IPS-18c (cell line): ENCODE measurements around the gene PEPD.

Source experiments
- H3K4me3 ChIP-seq: 2 replicates; pipeline ENCODE4 v1.7.0; 2013; ENCODE audit warnings: low read depth, mild to moderate bottlenecking, low read length, moderate library complexity; ENCODE audit not compliant: insufficient read depth
- H3K9me3 ChIP-seq: one replicate; pipeline ENCODE4 v1.6.1; 2013; ENCODE audit warnings: mild to moderate bottlenecking, low read length, moderate library complexity; ENCODE audit not compliant: control insufficient read depth, insufficient read depth

The PEPD gene

DNA sequence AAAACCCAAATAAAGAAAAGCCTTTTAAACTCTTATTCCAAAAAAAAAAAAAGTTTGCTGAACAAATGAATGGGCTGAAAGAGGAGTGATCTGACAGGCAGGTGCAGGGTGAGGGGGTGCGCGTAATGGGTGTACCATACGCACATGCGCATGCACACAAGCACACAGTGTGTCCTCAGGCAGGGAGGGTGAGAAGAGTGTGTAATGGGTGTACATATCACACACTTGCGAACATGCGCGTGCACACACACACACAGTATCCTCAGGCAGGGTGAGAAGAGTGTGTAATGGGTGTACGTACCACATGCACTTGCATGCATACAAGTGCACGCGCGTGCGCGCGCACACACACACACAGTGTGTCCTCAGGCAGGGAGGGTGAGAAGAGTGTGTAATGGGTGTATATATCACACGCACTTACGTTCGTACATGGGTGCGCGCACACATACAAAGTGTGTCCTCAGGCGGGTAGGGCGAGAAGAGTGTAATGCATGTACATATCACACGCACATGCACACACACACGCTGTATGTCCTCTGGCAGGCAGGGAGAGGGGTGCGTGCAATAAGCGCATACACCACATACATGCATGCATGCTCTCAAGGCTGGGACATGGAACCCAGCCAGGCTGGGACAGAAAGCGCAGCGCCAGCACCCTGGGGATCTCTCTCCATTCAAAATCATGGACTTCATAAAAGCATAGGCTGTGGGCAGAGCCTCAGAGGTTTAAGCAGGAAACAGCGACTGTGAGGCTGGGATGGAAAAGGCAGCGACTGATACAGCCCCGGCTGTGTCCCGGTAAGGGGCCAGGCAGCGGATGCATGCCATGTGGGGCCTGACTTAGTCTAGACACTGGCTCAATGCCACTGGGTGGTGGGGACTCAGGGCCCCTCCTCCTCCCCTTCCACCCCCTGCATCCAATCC is 77.7 kb downstream of the PEPD start:
- Histone ChIP-seq H3K4me3 (no peak overlapping the region), H3K9me3 (no peaks in the 10 kb centered on the region)

DNA sequence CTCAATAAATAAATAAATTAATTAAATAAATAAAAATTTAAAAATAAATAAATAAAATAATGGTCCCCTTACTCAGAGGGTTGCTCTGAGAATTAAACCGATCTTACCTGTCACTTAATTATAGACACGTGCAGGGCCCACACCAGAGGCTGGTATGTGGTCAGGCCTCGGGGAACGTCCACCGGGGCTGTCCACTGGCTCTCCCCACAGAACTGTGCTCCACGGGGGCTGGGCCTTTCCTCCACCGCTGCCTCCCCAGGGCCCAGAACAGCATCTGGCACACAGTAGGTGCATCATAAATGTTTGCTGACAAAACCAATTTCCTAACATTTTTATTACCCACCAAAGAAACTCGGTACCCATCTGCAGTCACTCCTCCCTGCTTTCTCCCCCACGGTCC is 78.9 kb downstream of the PEPD start:
- Histone ChIP-seq H3K9me3 (no peaks in the 10 kb centered on the region), H3K4me3 (no peak overlapping the region)

DNA sequence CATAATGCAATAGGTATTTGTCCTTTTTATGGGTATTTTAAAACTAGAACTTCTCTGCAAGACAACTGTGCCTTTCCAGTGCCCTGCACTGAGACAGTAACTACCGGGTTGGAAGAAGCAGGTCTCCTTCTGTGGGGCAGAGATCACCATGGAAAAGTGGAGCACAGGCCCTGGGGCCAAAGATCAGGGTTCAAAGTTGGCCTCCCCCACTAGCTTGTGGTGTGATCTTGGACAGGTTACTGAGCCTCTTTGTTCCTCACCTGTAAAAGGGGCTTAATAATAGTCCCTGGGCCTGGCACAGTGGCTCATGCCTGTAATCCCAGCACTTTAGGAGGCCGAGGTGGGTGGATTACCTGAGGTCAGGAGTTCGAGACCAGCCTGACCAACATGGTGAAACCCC is 79.8 kb downstream of the PEPD start:
- no peak overlapping the region for H3K4me3 ChIP-seq

GRCh38 chr19:33441277-33441699 is 80.3 kb downstream of the PEPD start:
- H3K9me3 ChIP-seq: no peaks in the 10 kb centered on the region
- H3K4me3 ChIP-seq: no peak overlapping the region

More for the DNA sequence above, 79.8 kb downstream of the PEPD start:
- H3K9me3 ChIP-seq: no peaks in the 10 kb centered on the region

DNA sequence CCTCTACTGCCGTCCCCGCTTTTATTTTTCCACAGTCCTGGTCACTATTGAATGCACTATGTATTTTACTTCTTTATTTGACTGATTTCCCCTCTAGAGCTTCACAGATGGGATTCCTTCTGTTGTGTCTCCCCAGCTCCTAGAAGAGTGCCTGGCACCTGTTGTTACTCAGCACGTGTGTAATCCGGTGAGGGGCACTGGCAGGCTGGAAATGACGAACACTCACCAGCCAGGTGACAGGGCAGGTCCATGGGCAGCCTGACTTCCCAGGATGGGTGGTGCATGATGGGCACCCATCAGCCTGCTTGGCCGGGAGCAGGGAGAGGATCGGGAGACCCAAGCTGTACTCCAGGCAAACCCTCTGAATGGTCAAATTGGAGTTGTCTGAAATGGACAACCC is 80.9 kb downstream of the PEPD start:
- H3K9me3 ChIP-seq: no peaks in the 10 kb centered on the region
- no peak overlapping the region for H3K4me3 ChIP-seq

GRCh38 chr19:33440241-33440640 is 81.3 kb downstream of the PEPD start:
- Histone ChIP-seq H3K9me3 (no peaks in the 10 kb centered on the region), H3K4me3 (no peak overlapping the region)

GRCh38 chr19:33438987-33439781 is 82.4 kb downstream of the PEPD start:
- no peak overlapping the region for H3K4me3 ChIP-seq
- H3K9me3 ChIP-seq: no peaks in the 10 kb centered on the region

DNA sequence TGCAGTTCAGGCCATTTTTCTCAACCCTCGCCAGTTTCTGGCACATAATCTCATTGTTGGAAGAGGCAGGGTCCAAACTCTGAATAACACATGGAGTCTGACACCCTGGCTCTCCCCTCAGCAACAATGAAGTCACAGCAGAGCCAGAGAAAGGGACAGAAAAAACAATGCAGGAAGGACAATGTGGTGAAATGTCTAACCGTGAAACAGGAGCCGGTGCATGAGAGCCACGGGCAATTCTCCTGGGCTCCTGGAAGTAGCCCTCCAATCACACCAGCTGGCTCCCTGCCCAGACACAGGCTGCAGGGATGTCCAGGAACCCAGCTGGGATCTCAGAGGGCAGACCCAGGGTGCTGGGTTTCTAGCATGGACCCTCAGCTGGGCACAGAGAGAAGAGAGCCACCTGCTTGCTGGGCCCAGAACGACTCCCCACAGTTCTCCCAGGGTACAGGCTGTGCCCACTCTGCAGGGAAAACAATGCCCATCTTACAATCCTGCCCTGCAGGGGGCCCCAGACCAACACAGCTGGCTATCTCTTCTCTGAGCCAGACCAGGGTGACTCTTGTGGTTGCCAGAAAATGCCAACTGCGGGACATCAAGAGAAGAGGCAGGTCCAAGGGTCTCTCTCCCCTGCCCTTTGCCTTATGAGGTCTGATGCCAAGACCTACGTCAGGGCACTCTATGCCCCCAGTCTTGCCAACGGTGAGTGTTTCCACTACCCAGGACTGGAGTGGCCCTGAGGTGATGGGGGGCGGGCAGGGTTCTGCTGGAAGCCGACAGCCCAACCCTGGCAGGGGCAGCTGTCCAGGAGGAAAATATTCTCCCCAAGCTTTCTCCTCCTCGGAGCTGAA is 83.5 kb downstream of the PEPD start:
- Histone ChIP-seq H3K4me3 (no peak overlapping the region), H3K9me3 (no peaks in the 10 kb centered on the region)

- H3K9me3 ChIP-seq: no peaks in the 10 kb centered on the region
- H3K4me3 ChIP-seq: no peak overlapping the region
Measured at GRCh38 chr19:33437393-33437820, 84.2 kb downstream of the PEPD start.

DNA sequence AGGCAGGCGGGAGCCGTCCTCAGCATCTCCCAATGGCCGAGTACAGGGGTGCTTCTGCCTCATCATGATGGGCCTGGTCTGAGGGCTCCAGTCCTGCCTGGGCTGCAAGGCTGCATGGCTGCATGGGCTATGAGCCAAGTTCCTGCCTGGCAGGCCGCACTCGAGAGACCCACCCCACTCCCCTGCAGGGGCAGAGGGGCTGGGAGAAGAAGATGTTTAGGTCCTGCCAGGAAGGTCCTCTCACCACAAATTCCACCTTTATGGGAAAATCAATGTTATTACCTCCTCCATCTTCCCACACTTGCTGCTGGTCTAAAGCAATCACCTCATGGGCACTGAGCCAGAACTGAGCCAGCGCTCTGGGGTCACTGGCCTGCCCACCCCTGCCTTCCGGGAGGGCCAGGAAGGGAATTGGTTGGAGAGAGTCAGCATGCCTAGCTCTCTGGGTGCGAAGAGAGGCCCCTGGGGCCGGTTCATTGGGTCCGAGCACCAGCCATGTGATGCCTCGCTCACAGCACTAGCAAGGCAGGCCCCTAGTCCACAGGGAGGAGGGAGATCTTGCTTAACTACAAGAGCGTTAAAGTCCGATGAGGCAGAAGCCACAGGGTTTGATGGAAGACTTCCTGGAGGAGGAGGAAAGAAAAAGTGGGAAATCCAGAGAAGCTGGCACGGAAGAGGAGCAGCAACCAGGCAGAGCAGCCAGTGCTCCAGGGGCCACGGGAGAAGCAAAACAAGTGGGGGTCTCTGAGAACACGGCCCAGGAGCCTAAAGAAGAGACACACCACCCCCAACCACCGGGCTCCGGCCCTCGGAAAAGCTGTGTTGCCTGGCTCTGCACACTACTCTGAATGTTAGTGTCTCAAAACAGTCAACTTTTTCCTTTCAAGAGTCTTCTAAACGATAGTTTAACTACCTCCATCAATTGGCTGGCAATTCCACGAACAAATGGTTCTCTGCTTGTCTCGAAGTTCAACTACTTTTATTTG is 84.9 kb downstream of the PEPD start:
- no peak overlapping the region for H3K4me3 ChIP-seq
- H3K9me3 ChIP-seq: no peaks in the 10 kb centered on the region

GRCh38 chr19:33435706-33436359 is 85.8 kb downstream of the PEPD start:
- H3K4me3 ChIP-seq: no peak overlapping the region
- no peaks in the 10 kb centered on the region for H3K9me3 ChIP-seq

GRCh38 chr19:33434886-33435705 is 86.5 kb downstream of the PEPD start:
- Histone ChIP-seq H3K4me3 (no peak overlapping the region), H3K9me3 (no peaks in the 10 kb centered on the region)

GRCh38 chr19:33434069-33434885 is 87.3 kb downstream of the PEPD start:
- Histone ChIP-seq H3K9me3 (no peaks in the 10 kb centered on the region), H3K4me3 (no peak overlapping the region)

DNA sequence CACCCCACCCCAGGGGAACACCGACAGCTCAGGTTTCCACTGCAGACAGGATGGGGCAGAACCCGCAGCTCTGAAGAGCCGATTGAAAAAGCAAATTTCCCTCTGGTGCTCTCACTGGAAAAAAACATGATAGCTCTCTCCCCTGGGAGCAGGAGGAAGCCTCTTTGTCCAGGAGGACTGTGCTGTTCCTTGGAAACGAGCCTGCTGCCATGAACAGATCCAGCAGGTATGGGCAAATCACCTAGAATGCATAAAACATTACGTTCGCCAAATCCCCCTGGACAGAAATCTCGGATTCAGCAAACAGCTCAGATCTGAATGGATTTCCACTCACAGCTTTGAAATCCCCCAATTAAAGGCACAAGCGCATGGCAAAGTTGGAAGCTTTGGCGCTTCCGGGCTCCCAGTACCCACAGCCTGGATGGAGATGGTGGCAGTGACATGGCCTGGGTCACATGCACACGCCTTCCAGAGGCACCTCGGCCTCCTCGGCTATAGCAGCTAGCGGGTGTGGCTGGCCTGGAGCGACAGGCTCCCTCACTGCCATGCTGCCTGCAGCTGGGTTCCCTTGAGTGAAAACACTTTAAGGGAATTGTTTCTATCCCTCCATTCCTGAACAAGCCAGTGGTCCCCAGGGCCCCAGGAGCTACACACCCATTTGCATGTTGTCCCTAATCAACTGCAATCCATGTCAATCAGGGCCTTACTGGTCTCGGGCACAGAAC is 89.0 kb downstream of the PEPD start:
- H3K4me3 ChIP-seq: no peak overlapping the region
- H3K9me3 ChIP-seq: no peaks in the 10 kb centered on the region
